Measurements from ENCODE around the gene PTPRN2. TPM values are rescaled to one million over a fixed set of nuclear protein-coding genes. Genes with fewer than 3 reads are reported as not detected.

The PTPRN2 gene
- total and polyA plus RNA-seq, 2 of the 8 experiments (the other 6 are each of a cell fraction or from before 2014, with no cell fraction given), result 2.6 to 4.5 TPM

DNA sequence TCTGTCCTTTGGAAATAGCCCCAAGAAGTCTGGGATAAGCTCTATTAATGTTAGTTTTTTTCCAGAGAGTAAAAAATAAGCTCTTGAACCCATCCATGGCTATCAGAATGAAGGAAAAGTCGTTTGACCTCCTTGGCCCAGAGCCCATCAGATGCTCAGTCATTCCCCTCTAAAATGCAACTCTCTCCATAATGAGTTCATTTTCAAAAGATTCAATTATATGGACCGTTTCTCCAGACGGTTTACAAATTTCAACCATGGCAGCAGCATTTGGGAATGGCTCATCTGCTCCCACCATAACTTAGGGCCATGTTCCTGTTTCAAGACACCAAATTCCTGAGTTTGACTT is 220.0 kb downstream of the PTPRN2 start:
- no peaks in the 10 kb centered on the region for H3K4me1 ChIP-seq (replicated peaks in 1 of 4; ENCODE audit: control insufficient read depth in 3 of 4, insufficient read depth in 4 of 4, low read length in 3 of 4)
- no peak overlapping the region for H4K5ac ChIP-seq (ENCODE audit: insufficient read length, low read depth, low read length)
- H3K56ac ChIP-seq (replicated peaks; ENCODE audit: insufficient read length, low read depth, low read length), result no peak overlapping the region
- no peak overlapping the region for H3K4me3 ChIP-seq (ENCODE audit: extremely low read depth in 1 of 4, insufficient read depth in 2 of 4, low read depth in 3 of 4, low read length in 4 of 4)
- H3K27ac ChIP-seq (ENCODE audit: low read depth, low read length), result no peak overlapping the region
- no peaks in the 10 kb centered on the region for H3K79me1 ChIP-seq (ENCODE audit: low read depth, low read length)
- no peak overlapping the region for H2BK12ac ChIP-seq (ENCODE audit: low read depth, low read length)
- H3K18ac ChIP-seq (ENCODE audit: extremely low read depth, low read length), result no peak overlapping the region
- no peak overlapping the region for H3K14ac ChIP-seq (ENCODE audit: insufficient read length)
- H2BK20ac ChIP-seq (ENCODE audit: low read length), result no peak overlapping the region
- H4K8ac ChIP-seq (ENCODE audit: extremely low read depth, insufficient read depth, low read length), result no peak overlapping the region
- no peak overlapping the region for H2BK15ac ChIP-seq (ENCODE audit: low read length)
- H3K79me2 ChIP-seq (ENCODE audit: control insufficient read depth in 1 of 2, insufficient read depth in 2 of 2, low read length in 2 of 2), result no peaks in the 10 kb centered on the region
- H3K23ac ChIP-seq (ENCODE audit: insufficient read length), result no peak overlapping the region
- no peaks in the 10 kb centered on the region for H3K23me2 ChIP-seq (ENCODE audit: low read depth, low read length)
- H2AK5ac ChIP-seq (ENCODE audit: low read depth, low read length), result no peak overlapping the region
- H2BK5ac ChIP-seq (ENCODE audit: low read depth, low read length), result no peak overlapping the region
- no peak overlapping the region for H2AFZ ChIP-seq (ENCODE audit: low read length)
- H3K9me3 ChIP-seq (ENCODE audit: insufficient read depth in 2 of 2, low read depth in 1 of 2, low read length in 1 of 2), result peaks cover 5 to 22% of the 10 kb centered on the region in 2 experiments; a peak in 1 of 4 replicates
- POLR2A ChIA-PET (ENCODE audit: partially characterized antibody), result no interaction called here
- DNase-seq (ENCODE audit: low read depth in 1 of 2, low spot score in 2 of 2), result no peak
- H3K4me2 ChIP-seq (ENCODE audit: insufficient read depth in 1 of 2, low read depth in 2 of 2, low read length in 2 of 2), result no peak overlapping the region
- H3K36me3 ChIP-seq (ENCODE audit: control insufficient read depth in 2 of 4, insufficient read depth in 4 of 4, low read length in 3 of 4), result no peaks in the 10 kb centered on the region
- CTCF ChIA-PET (ENCODE audit: partially characterized antibody), result interaction anchor here (1.1 to 2.7 kb wide), 3 partner anchors 14 to 28 kb away, joined by 3 to 18 read pairs (median 3); no protein-coding TSS in a partner anchor
- H4K20me1 ChIP-seq (replicated peaks in 1 of 2; ENCODE audit: control insufficient read depth in 1 of 2, insufficient read depth in 2 of 2, low read length in 2 of 2), result peaks cover 0 to 4% of the 10 kb centered on the region in 2 experiments
- no peak for FAIRE-seq
- H3K9ac ChIP-seq (replicated peaks in 1 of 4; ENCODE audit: extremely low read depth in 1 of 4, low read depth in 3 of 4, low read length in 3 of 4), result no peak overlapping the region
- H2BK120ac ChIP-seq (replicated peaks; ENCODE audit: low read depth, low read length), result no peak overlapping the region
- H3K27me3 ChIP-seq (replicated peaks in 1 of 4; ENCODE audit: control insufficient read depth in 3 of 4, extremely low read depth in 1 of 4, insufficient read depth in 3 of 4, low read length in 3 of 4), result no peaks in the 10 kb centered on the region
- H4K91ac ChIP-seq (replicated peaks; ENCODE audit: insufficient read length, low read length), result no peak overlapping the region
- 91% methylated on average over 3 of the region's 3 CpGs; no CpG with 5 or more reads in 1 of the 2 experiments for WGBS, 2 experiments (ENCODE audit: extremely low coverage in 1 of 2, insufficient coverage in 1 of 2, insufficient read length in 1 of 2, insufficient replicate concordance in 2 of 2, low coverage in 1 of 2, low lambda C conversion rate in 2 of 2, missing lambda C conversion rate in 1 of 2)
- no peak overlapping the region for H3K4ac ChIP-seq (replicated peaks; ENCODE audit: insufficient read length, low read depth, low read length)
- TF ChIP-seq POU5F1 (IDR thresholded peaks at IDR 0.05; ENCODE audit: low read depth, low read length) (no peak), KDM1A (IDR thresholded peaks at IDR 0.05; ENCODE audit: borderline replicate concordance, low read length) (no peak), BRCA1 (IDR thresholded peaks at IDR 0.05; ENCODE audit: low read depth, low read length) (no peak), TEAD4 (IDR thresholded peaks at IDR 0.05; ENCODE audit: low read depth, low read length) (no peak), ASH2L (IDR thresholded peaks at IDR 0.05; ENCODE audit: low read length) (no peak), TCF12 (IDR thresholded peaks at IDR 0.05; ENCODE audit: low read depth, low read length) (no peak), SIRT6 (IDR thresholded peaks at IDR 0.05; ENCODE audit: low read length) (no peak), KDM5A (IDR thresholded peaks at IDR 0.05; ENCODE audit: low read length) (no peak), CHD2 (IDR thresholded peaks at IDR 0.05; ENCODE audit: low read length) (no peak), EZH2 (IDR thresholded peaks at IDR 0.05; ENCODE audit: low read depth, low read length, severe bottlenecking) (no peak), EP300 (IDR thresholded peaks at IDR 0.05; ENCODE audit: borderline replicate concordance in 1 of 2, low read depth in 2 of 2, low read length in 2 of 2) (no peak), FOSL1 (IDR thresholded peaks at IDR 0.05; ENCODE audit: insufficient read depth, low read depth, low read length) (no peak), HDAC2 (IDR thresholded peaks at IDR 0.05; ENCODE audit: borderline replicate concordance in 1 of 2, low read depth in 2 of 2, low read length in 2 of 2) (no peak), SIN3A (conservative IDR thresholded peaks at IDR 0.05 in 1 of 2, IDR thresholded peaks at IDR 0.05 in 1 of 2; ENCODE audit: low read depth in 1 of 2, low read length in 2 of 2) (no peak)
- TF ChIP-seq, protein P1, sequence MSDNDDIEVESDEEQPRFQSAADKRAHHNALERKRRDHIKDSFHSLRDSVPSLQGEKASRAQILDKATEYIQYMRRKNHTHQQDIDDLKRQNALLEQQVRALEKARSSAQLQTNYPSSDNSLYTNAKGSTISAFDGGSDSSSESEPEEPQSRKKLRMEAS (IDR thresholded peaks at IDR 0.05), result no peak

Measured in H1 (cell line).